CD4-positive, alpha-beta memory T cell (primary cell): ENCODE data around the gene LRRC4B. TPM values are rescaled to one million over a fixed set of nuclear protein-coding genes. Genes with fewer than 3 reads are reported as not detected.

Source experiments
- CTCF ChIA-PET: fragments of 350-600 bp; sonication (Branson Sonifier 250); formaldehyde crosslinking; loops from one replicate; lab custom pipeline; 2021; ENCODE audit warnings: inconsistent platforms; ENCODE audit not compliant: partially characterized antibody; lab: Charles Lee
- POLR2A ChIA-PET: fragments of 350-600 bp; sonication (Branson Sonifier 250); formaldehyde crosslinking; loops from one replicate; lab custom pipeline; 2021; ENCODE audit not compliant: partially characterized antibody; lab: Charles Lee
- DNase-seq, 5 donors: peaks; one replicate each; pipeline versions ENCODE4 v3.0.0 to v3.0.0-alpha.2; 2020 to 2022; ENCODE audit warnings: mixed read lengths in 1 of 5
- H3K27ac ChIP-seq: one replicate; pipeline ENCODE4 v1.7.0; 2013; ENCODE audit warnings: low read depth, low read length
- H3K27me3 ChIP-seq: 2 replicates; pipeline ENCODE4 v1.7.0; 2013; ENCODE audit warnings: mild to moderate bottlenecking, low read length, moderate library complexity; ENCODE audit not compliant: insufficient read depth
- H3K36me3 ChIP-seq: 2 replicates; pipeline ENCODE4 v1.7.0; 2013; ENCODE audit warnings: mild to moderate bottlenecking, low read length, moderate library complexity; ENCODE audit not compliant: insufficient read depth
- H3K4me1 ChIP-seq: 2 replicates; pipeline ENCODE4 v1.7.0; 2013; ENCODE audit warnings: mild to moderate bottlenecking, low read length, moderate library complexity; ENCODE audit not compliant: insufficient read depth
- H3K4me3 ChIP-seq, 2 donors: one replicate each; pipeline ENCODE4 v1.7.0; 2013; ENCODE audit warnings: low read length in 2 of 2, mild to moderate bottlenecking in 1 of 2
- H3K9me3 ChIP-seq, 2 donors: one replicate each; pipeline ENCODE4 v1.7.0; 2013; ENCODE audit warnings: low read length in 2 of 2, control low read depth in 1 of 2; ENCODE audit not compliant: control insufficient read depth in 1 of 2
- H3K27ac Mint-ChIP-seq, 7 donors: one replicate each; pipeline ENCODE4 v1.8.0; 2020 to 2021; ENCODE audit warnings: mixed read lengths in 7 of 7, mild to moderate bottlenecking in 6 of 7, inconsistent platforms in 3 of 7, moderate library complexity in 3 of 7
- H3K27me3 Mint-ChIP-seq, 2 donors: one replicate each; pipeline ENCODE4 v1.8.0; 2020 to 2021; ENCODE audit warnings: mixed read lengths in 2 of 2
- H3K36me3 Mint-ChIP-seq, 2 donors: one replicate each; pipeline ENCODE4 v1.8.0; 2020 to 2021; ENCODE audit warnings: mixed read lengths in 2 of 2, inconsistent platforms in 1 of 2, mild to moderate bottlenecking in 1 of 2
- H3K4me1 Mint-ChIP-seq, 4 donors: one replicate each; pipeline ENCODE4 v1.8.0; 2020 to 2021; ENCODE audit warnings: mixed read lengths in 4 of 4, mild to moderate bottlenecking in 1 of 4
- H3K4me3 Mint-ChIP-seq, 8 donors: one replicate each; pipeline ENCODE4 v1.8.0; 2020 to 2021; ENCODE audit warnings: mixed read lengths in 8 of 8, mild to moderate bottlenecking in 7 of 8, moderate library complexity in 6 of 8, inconsistent platforms in 3 of 8
- H3K9me3 Mint-ChIP-seq, 8 donors: one replicate each; pipeline ENCODE4 v1.8.0; 2020 to 2021; ENCODE audit warnings: mixed read lengths in 8 of 8, mild to moderate bottlenecking in 5 of 8, inconsistent platforms in 3 of 8, moderate library complexity in 1 of 8
- intact Hi-C: fragments of 100-400 bp; cut with micrococcal nuclease; formaldehyde crosslinking; loops from one replicate; pipeline ENCODE4 v1.15.1; 2023
- polyA plus RNA-seq, 2 donors: library from polyadenylated mRNA; unstranded; fragments of 300-500 nt; fragmentation: Illumina TruSeq; gene quantifications; one replicate each; pipeline ENCODE4 v1.2.3, GENCODE V29; 2021
- total RNA-seq, 2 experiments: library from RNA; stranded (reverse); gene quantifications; one replicate each; pipeline ENCODE4 v1.2.3, GENCODE V29; 2021

Gene LRRC4B
- total and polyA plus RNA-seq, 4 experiments from 2014 or later, result 0.08 TPM; not detected in 3

DNA sequence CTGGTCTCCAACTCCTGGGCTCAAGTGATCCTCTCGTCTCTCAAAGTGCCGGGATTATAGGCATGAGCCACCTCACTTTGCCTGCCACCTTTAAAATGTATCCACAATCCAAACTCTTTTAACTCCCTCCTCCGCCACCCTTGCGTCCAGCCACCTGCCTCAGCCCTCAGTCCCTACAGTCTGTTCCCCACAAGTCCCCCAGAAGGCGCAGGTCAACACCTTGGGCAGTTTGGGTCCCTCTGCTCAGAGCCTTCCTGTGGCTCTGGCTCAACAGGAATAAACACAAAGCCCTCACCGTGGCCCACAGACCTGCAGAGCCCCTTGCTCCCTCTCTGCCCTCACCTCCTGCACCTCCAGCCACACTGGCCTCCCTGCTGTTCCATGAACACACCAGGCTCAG, 99.4 kb downstream of the LRRC4B start:
- no peaks in the 10 kb centered on the region for H3K9me3 ChIP-seq
- no peak for DNase-seq
- peaks cover 2 to 4% of the 10 kb centered on the region in 2 donors for H3K27me3 Mint-ChIP-seq
- CTCF ChIA-PET, result no interaction called here
- intact Hi-C loops, result no loop called here
- POLR2A ChIA-PET, result no interaction called here
- H3K27ac Mint-ChIP-seq, result peak overlapping the region in 2 of 7 donors; percentile 28 to 33
- H3K27ac ChIP-seq, result no peak overlapping the region
- no peaks in the 10 kb centered on the region for H3K36me3 ChIP-seq
- H3K36me3 Mint-ChIP-seq, result no peaks in the 10 kb centered on the region
- no peaks in the 10 kb centered on the region for H3K27me3 ChIP-seq
- H3K4me1 ChIP-seq, result no peaks in the 10 kb centered on the region
- H3K4me1 Mint-ChIP-seq, result no peaks in the 10 kb centered on the region
- no peak overlapping the region for H3K4me3 ChIP-seq
- H3K9me3 Mint-ChIP-seq, result no peaks in the 10 kb centered on the region
- H3K4me3 Mint-ChIP-seq, result no peak overlapping the region

DNA sequence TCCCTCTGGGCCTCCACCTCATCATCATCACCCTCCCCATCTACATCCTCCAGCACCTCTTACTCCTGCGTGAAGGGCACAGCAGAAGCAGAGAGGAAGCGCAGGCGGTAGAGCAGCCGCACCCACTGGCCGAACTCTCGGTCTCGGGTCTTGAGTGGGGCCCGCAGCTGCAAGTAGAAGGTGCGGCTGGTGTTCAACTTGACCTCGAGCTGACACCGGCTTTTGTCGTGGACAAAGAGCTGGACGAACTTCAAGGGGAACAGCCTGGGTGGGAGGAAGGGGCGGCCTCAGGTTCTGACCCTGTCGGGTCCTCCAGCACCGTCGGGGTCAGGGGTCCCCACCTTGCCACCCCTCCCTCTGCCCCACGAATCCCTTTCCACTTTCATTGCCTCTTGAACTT, 100.7 kb downstream of the LRRC4B start:
- Mint-ChIP-seq H3K36me3 (no peaks in the 10 kb centered on the region), H3K9me3 (no peaks in the 10 kb centered on the region), H3K4me3 (no peak overlapping the region), H3K27ac (no peak overlapping the region), H3K27me3 (peaks cover 4 to 5% of the 10 kb centered on the region in 2 donors), H3K4me1 (no peaks in the 10 kb centered on the region)
- intact Hi-C loops, result no loop called here
- ChIA-PET POLR2A (no interaction called here), CTCF (no interaction called here)
- H3K27ac ChIP-seq, result no peak overlapping the region
- H3K27me3 ChIP-seq, result no peaks in the 10 kb centered on the region
- H3K4me1 ChIP-seq, result no peaks in the 10 kb centered on the region
- H3K36me3 ChIP-seq, result no peaks in the 10 kb centered on the region
- no peak overlapping the region for H3K4me3 ChIP-seq
- no peak for DNase-seq
- H3K9me3 ChIP-seq, result no peaks in the 10 kb centered on the region

Other genes with a start within 250 kb of the LRRC4B start
- gene KCNC3, start 239.1 kb downstream of the LRRC4B start, total RNA-seq, result 1 to 10 TPM; 1.6 to 1.7 TPM
- gene KCNC3, start 239.1 kb downstream of the LRRC4B start, polyA plus RNA-seq, result not detected
- gene NAPSA, start 202.8 kb downstream of the LRRC4B start, total RNA-seq, result 1 to 10 TPM; 4.8 to 6.6 TPM
- gene NAPSA, start 202.8 kb downstream of the LRRC4B start, polyA plus RNA-seq, result under 1 TPM; 0.57 to 0.61 TPM
- gene NR1H2, start 192.0 kb downstream of the LRRC4B start, total RNA-seq, result 100 to 1,000 TPM; 103 to 109 TPM
- 10 to 100 TPM; 86.9 to 88.0 TPM for gene NR1H2, start 192.0 kb downstream of the LRRC4B start, polyA plus RNA-seq
- gene POLD1, start 184.1 kb downstream of the LRRC4B start, total RNA-seq, result 10 to 100 TPM; 40.4 to 41.1 TPM
- 10 to 100 TPM; 29.3 to 30.7 TPM for gene POLD1, start 184.1 kb downstream of the LRRC4B start, polyA plus RNA-seq
- gene SPIB, start 149.5 kb downstream of the LRRC4B start, total RNA-seq, result not detected
- 1 to 10 TPM in 1 of 2 donors, not detected in 1; 1.9 TPM for gene SPIB, start 149.5 kb downstream of the LRRC4B start, polyA plus RNA-seq
- not detected for gene MYBPC2, start 135.5 kb downstream of the LRRC4B start, total RNA-seq
- under 1 TPM in 1 of 2 donors, not detected in 1; 0.10 TPM for gene MYBPC2, start 135.5 kb downstream of the LRRC4B start, polyA plus RNA-seq
- gene EMC10, start 91.9 kb downstream of the LRRC4B start, total RNA-seq, result 10 to 100 TPM; 83.7 to 92.6 TPM
- gene EMC10, start 91.9 kb downstream of the LRRC4B start, polyA plus RNA-seq, result 10 to 100 TPM in 1 of 2 donors, 1 to 10 TPM in 1; 7.8 to 10.1 TPM
- under 1 TPM in 1 of 2 experiments, not detected in 1; 0.61 TPM for gene GARIN5A, start 91.6 kb downstream of the LRRC4B start, total RNA-seq
- gene GARIN5A, start 91.6 kb downstream of the LRRC4B start, polyA plus RNA-seq, result under 1 TPM; 0.39 to 0.44 TPM
- 10 to 100 TPM; 29.5 to 35.8 TPM for gene JOSD2, start 57.2 kb downstream of the LRRC4B start, total RNA-seq
- 10 to 100 TPM; 22.4 to 28.0 TPM for gene JOSD2, start 57.2 kb downstream of the LRRC4B start, polyA plus RNA-seq
- gene ASPDH, start 54.5 kb downstream of the LRRC4B start, total RNA-seq, result not detected
- not detected for gene ASPDH, start 54.5 kb downstream of the LRRC4B start, polyA plus RNA-seq
- not detected for gene SYT3, start 71.4 kb upstream of the LRRC4B start, total RNA-seq
- under 1 TPM in 1 of 2 donors, not detected in 1; 0.09 TPM for gene SYT3, start 71.4 kb upstream of the LRRC4B start, polyA plus RNA-seq
- gene C19orf81, start 81.0 kb upstream of the LRRC4B start, total RNA-seq, result not detected
- gene C19orf81, start 81.0 kb upstream of the LRRC4B start, polyA plus RNA-seq, result not detected
- not detected for gene SHANK1, start 151.4 kb upstream of the LRRC4B start, total RNA-seq
- gene SHANK1, start 151.4 kb upstream of the LRRC4B start, polyA plus RNA-seq, result not detected
- 1 to 10 TPM in 1 of 2 experiments, under 1 TPM in 1; 0.78 to 1.2 TPM for gene CLEC11A, start 154.9 kb upstream of the LRRC4B start, total RNA-seq
- under 1 TPM; 0.47 to 0.57 TPM for gene CLEC11A, start 154.9 kb upstream of the LRRC4B start, polyA plus RNA-seq
- not detected for gene GPR32, start 202.0 kb upstream of the LRRC4B start, total RNA-seq
- gene GPR32, start 202.0 kb upstream of the LRRC4B start, polyA plus RNA-seq, result not detected
- gene ACP4, start 222.0 kb upstream of the LRRC4B start, total RNA-seq, result not detected
- not detected for gene ACP4, start 222.0 kb upstream of the LRRC4B start, polyA plus RNA-seq